ENCODE data around the gene RPS28. TPM values are rescaled to one million over a fixed set of nuclear protein-coding genes. Genes with fewer than 3 reads are reported as not detected.

RPS28 gene
- total RNA-seq, 4 donors from 2014 or later, result 248 to 436 (median 313) TPM

- peaks cover 0 to 8% of the 10 kb centered on the region in 2 donors for H3K4me1 ChIP-seq
- H3K27me3 ChIP-seq, result peaks cover 19 to 38% (median 26%) of the 10 kb centered on the region in 3 donors
- TF ChIP-seq CTCF (IDR thresholded peaks at IDR 0.05 in 4 of 5, conservative IDR thresholded peaks at IDR 0.05 in 1 of 5), result no peak
- no peak for TF ChIP-seq POLR2A (IDR thresholded peaks at IDR 0.05)
- H3K9me3 ChIP-seq, result no peaks in the 10 kb centered on the region
- no peak for ATAC-seq
- no peak for DNase-seq
- intact Hi-C loops (cut with DNase I; ENCODE audit: low total_unique reads), result no loop called here
- no peak overlapping the region for H3K4me3 ChIP-seq
- in situ Hi-C loops (cut with MboI; ENCODE audit: low sequenced_read_pairs in 4 of 4), result no loop called here
- no peaks in the 10 kb centered on the region for H3K36me3 ChIP-seq
- H3K27ac ChIP-seq, result peak overlapping the region in 2 of 4 donors; percentile 13 to 45
Measured at GRCh38 chr19:8333767-8334457, 12.6 kb downstream of the RPS28 start.

- no peaks in the 10 kb centered on the region for H3K9me3 ChIP-seq
- DNase-seq (no peak), ATAC-seq (peak; percentile 15 to 33)
- no peak for TF ChIP-seq CTCF (IDR thresholded peaks at IDR 0.05 in 4 of 5, conservative IDR thresholded peaks at IDR 0.05 in 1 of 5)
- no peak for TF ChIP-seq POLR2A (IDR thresholded peaks at IDR 0.05)
- peaks cover 0 to 8% of the 10 kb centered on the region in 2 donors for H3K4me1 ChIP-seq
- no peaks in the 10 kb centered on the region for H3K36me3 ChIP-seq
- in situ Hi-C loops (cut with MboI; ENCODE audit: low sequenced_read_pairs in 4 of 4), result no loop called here
- peaks cover 19 to 38% (median 26%) of the 10 kb centered on the region in 3 donors for H3K27me3 ChIP-seq
- intact Hi-C loops (cut with DNase I; ENCODE audit: low total_unique reads), result no loop called here
- no peak overlapping the region for H3K27ac ChIP-seq
- no peak overlapping the region for H3K4me3 ChIP-seq
Measured at GRCh38 chr19:8334458-8335342, 13.4 kb downstream of the RPS28 start.

- ATAC-seq (no peak), DNase-seq (no peak)
- H3K4me3 ChIP-seq, result no peak overlapping the region
- intact Hi-C loops (cut with DNase I; ENCODE audit: low total_unique reads), result no loop called here
- peaks cover 19 to 38% (median 26%) of the 10 kb centered on the region in 3 donors for H3K27me3 ChIP-seq
- H3K27ac ChIP-seq, result peak overlapping the region in 1 of 4 donors; percentile 43
- H3K36me3 ChIP-seq, result no peaks in the 10 kb centered on the region
- H3K4me1 ChIP-seq, result peaks cover 0 to 8% of the 10 kb centered on the region in 2 donors
- TF ChIP-seq POLR2A (IDR thresholded peaks at IDR 0.05) (no peak), CTCF (IDR thresholded peaks at IDR 0.05 in 4 of 5, conservative IDR thresholded peaks at IDR 0.05 in 1 of 5) (no peak)
- H3K9me3 ChIP-seq, result no peaks in the 10 kb centered on the region
- in situ Hi-C loops (cut with MboI; ENCODE audit: low sequenced_read_pairs in 4 of 4), result no loop called here
Measured at GRCh38 chr19:8335343-8336071, 14.2 kb downstream of the RPS28 start.

GRCh38 chr19:8336072-8336569, 14.8 kb downstream of the RPS28 start:
- in situ Hi-C loops (cut with MboI; ENCODE audit: low sequenced_read_pairs in 4 of 4) (no loop called here), intact Hi-C loops (cut with DNase I; ENCODE audit: low total_unique reads) (no loop called here)
- H3K36me3 ChIP-seq, result no peaks in the 10 kb centered on the region

More at GRCh38 chr19:8336072-8336569, 14.8 kb downstream of the RPS28 start:
- DNase-seq (no peak), ATAC-seq (no peak)
- TF ChIP-seq POLR2A (IDR thresholded peaks at IDR 0.05), result no peak
- no peak for TF ChIP-seq CTCF (IDR thresholded peaks at IDR 0.05 in 4 of 5, conservative IDR thresholded peaks at IDR 0.05 in 1 of 5)
- no peak overlapping the region for H3K4me3 ChIP-seq
- H3K9me3 ChIP-seq, result no peaks in the 10 kb centered on the region
- peak overlapping the region in 1 of 4 donors; percentile 43 for H3K27ac ChIP-seq
- peaks cover 0 to 8% of the 10 kb centered on the region in 2 donors for H3K4me1 ChIP-seq
- peaks cover 19 to 38% (median 26%) of the 10 kb centered on the region in 3 donors for H3K27me3 ChIP-seq
